ENCODE data around the gene TMEM91.

TMEM91 gene

DNA sequence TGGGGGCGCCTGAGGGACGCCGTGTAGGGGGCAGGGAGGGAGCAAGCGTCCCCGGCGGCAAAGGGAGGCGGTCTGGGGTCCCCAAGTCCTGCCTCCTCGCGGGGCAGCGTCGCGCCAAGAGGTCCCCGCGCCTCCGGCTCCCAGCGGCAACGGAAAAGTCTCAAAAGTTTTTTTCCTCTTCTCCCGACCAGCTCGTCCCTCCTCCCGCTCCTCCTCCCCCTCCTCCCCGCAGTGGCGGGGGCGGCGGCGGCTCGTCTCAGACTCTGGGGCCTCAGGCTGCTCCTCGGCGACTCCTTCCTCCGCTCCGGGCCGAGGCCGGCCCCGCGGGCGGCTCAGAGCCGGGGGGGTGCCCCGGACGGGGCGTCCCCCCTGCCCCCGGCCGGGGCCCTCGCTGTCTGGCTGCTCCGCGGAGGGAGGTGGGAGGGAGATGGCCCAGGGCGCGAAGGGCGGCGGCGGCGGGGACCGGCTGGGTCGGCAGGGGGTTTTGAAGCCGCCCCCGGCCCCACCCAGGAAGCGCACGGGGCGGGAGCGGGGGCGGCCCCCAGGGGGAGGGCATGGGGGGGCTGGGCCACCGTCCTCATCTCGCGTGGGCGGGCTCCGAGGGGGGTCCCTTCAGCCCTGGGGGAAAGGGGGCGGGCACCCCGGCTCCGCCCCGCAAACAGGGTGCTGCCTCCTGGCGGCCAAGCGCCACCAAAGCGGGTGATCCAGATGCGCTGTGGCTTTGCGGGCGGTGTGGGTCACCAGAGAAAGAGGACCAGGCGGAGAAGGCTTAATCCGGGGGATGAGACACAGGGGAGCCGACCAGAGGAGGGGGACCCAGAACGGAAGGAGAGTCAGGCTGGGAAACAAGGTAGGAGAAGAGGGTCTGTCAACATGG, 22.6 kb upstream of the TMEM91 start, which contains the start of gene TGFB1:
Gene TGFB1, minus strand, starts transcription at position 457 of the 877 bp plus-strand sequence. CDS start 878 bp downstream, outside the sequence.
- DNase-seq (ENCODE audit: extremely low read depth, low read depth), result peak; percentile 84
- TF ChIP-seq, protein P1, sequence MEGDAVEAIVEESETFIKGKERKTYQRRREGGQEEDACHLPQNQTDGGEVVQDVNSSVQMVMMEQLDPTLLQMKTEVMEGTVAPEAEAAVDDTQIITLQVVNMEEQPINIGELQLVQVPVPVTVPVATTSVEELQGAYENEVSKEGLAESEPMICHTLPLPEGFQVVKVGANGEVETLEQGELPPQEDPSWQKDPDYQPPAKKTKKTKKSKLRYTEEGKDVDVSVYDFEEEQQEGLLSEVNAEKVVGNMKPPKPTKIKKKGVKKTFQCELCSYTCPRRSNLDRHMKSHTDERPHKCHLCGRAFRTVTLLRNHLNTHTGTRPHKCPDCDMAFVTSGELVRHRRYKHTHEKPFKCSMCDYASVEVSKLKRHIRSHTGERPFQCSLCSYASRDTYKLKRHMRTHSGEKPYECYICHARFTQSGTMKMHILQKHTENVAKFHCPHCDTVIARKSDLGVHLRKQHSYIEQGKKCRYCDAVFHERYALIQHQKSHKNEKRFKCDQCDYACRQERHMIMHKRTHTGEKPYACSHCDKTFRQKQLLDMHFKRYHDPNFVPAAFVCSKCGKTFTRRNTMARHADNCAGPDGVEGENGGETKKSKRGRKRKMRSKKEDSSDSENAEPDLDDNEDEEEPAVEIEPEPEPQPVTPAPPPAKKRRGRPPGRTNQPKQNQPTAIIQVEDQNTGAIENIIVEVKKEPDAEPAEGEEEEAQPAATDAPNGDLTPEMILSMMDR (IDR thresholded peaks at IDR 0.05; ENCODE audit: low read depth, low read length), result peak; percentile 91

DNA sequence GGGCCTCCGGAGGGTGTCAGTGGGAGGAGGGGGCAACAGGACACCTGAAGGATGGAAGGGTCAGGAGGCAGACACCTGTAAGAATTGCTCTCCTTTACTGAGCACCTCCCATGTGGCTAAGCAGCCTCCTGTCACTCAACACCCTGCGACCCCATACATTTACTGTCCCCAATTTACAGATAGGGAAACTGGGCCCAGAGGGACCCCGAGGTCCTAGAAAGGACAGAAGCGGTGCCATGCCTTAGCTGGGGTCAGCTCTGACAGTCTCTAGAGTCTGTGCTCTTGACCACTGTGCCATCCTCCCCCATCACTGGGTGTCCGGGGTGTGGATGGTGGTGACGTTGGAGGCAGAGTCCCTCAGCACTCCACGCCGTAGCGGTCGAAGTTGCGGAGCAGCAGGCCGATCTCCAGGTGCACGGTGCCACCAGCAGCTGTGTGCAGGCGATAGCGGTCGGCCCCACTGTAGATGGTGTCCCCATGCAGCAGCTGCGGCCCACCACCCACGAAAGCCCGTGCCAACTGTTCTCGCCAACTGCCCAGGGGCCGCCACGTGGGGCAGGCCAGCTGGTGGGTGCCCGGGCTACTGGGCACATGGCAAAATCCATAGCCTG, 21.9 kb upstream of the TMEM91 start:
- DNase-seq (ENCODE audit: extremely low read depth, low read depth), result no peak
- TF ChIP-seq, protein P1 (IDR thresholded peaks at IDR 0.05; ENCODE audit: low read depth, low read length), result no peak

DNA sequence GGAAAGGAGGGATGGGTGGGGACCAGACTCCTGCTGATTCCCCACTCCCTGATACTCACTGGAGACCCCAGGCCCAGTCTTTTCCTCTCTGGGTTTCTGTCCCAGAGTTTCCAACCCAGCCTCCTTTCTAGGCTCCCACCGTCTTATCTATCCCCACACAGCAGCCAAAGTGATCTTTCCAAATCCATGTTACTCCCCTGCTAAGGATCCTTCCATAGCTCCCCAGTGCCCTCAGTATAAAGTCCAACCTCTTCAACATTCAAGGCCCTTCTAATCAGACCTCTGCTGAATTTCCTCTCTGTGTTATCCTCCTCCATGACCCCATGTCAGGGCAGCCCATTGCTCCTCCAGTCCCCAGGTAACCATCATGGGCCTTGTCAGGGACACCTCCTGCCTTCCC, 21.3 kb upstream of the TMEM91 start:
- TF ChIP-seq, protein P1 (IDR thresholded peaks at IDR 0.05; ENCODE audit: low read depth, low read length), result no peak
- no peak for DNase-seq (ENCODE audit: extremely low read depth, low read depth)

DNA sequence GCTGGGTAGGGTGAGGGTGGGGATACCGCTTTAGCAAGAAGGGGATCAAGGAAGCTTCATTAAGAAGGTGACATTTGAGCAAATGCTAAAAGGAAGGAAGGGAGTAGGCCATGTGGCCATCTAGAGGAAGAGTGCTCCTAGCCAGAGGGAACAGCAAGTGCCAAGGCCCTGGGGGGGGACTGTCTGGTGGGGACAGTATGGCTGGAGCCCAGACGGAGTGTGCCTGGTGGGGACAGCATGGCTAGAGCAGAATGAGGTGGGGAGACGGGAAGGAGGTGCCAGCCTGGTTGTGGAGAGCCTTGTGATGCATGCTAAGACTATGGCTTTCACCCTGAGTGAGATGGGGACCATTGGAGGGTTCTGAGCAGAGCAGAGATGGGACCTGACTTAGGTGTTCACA, 20.5 kb upstream of the TMEM91 start:
- TF ChIP-seq, protein P1 (IDR thresholded peaks at IDR 0.05; ENCODE audit: low read depth, low read length), result no peak
- no peak for DNase-seq (ENCODE audit: extremely low read depth, low read depth)

DNA sequence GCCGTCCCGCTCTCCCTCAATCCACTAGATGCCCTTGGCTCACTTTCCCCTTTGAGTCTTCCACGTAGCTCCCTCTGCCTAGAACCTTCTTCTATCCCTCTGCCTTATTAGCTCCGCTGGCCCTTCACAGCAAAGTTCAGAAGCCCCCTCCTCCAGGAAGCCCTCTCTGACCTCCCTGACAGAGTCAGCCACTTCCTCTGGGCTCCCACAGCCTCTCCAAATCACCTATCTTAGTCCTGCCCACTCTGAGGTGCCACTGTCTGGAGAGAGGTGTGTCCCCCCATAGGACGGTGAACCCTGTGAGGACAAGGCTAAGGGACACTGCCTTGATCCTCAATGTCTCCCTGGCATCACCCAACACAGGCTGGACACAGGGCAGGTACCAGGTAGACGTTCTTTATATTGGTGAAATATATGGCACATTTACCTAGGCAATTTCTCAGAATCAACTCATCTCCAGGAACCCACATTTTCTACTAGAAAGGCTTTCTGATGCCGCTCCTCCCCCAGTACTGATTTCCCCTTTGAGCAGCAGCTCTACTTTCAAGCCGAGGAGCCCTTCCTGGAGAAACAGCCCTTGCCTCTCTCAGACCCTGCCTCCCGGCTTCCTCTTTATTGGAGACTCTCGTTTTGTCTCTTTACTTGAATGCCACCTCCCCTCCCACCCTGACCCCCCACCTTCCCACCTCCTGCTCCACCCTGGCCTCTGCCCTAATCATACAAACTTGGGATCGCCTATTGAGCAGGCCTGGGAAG, 19.2 kb upstream of the TMEM91 start:
- TF ChIP-seq, protein P1 (IDR thresholded peaks at IDR 0.05; ENCODE audit: low read depth, low read length), result no peak
- DNase-seq (ENCODE audit: extremely low read depth, low read depth), result no peak

DNA sequence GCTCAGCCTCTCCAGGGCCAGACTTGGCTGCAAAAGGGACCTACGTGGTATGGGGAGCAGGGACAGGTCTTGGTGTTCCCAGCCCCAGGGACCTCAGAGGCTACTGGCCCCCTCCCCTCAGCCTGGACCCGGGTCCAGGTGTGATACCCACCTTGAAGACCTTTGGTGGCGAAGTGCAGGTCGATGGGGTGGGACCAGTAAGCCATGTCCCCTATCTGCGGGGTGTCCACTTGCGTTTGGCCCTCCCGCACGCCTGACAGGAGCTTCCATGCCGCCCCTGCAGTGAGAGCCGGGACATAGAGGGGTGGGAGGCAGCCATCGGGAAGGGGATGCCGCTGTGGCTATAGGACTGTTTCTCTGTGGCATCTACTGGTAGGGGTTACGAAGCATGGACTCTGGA, 18.6 kb upstream of the TMEM91 start:
- TF ChIP-seq, protein P1 (IDR thresholded peaks at IDR 0.05; ENCODE audit: low read depth, low read length), result no peak
- no peak for DNase-seq (ENCODE audit: extremely low read depth, low read depth)
